K562 (cell line): ENCODE data around the gene MAP4K1. TPM values are rescaled to one million over a fixed set of nuclear protein-coding genes. Genes with fewer than 3 reads are reported as not detected.

Experiments
- ATAC-seq: fragments of 200-7000 bp; cut with Tn5 transposase; 3 replicates; pipeline ENCODE4 v1.9.1; 2020; ENCODE audit warnings: moderate library complexity
- BruUV-seq: library from RNA; stranded (reverse); fragments of 400-500 nt; replicated peaks from 2 replicates; lab custom pipeline; 2021; lab: Mats Ljungman, UMichigan
- CTCF ChIA-PET: fragments of 300-600 bp; formaldehyde crosslinking; extraction: SDS; loops from one replicate; lab custom pipeline; 2021; ENCODE audit warnings: low intra/inter-chr PET ratio; lab: Yijun Ruan, JAX
- POLR2A ChIA-PET: fragments of 300-600, 350-650 bp; sonication (Branson Sonifier 250); formaldehyde crosslinking; extraction: SDS; loops from one replicate; lab custom pipeline; 2021; ENCODE audit warnings: antibody characterized with exemption, inconsistent platforms; lab: Yijun Ruan, JAX
- DNase-seq, 4 experiments: peaks; one replicate each; pipeline versions ENCODE4 v3.0.0 to v3.0.0-alpha.2; 2011 to 2018; ENCODE audit warnings: low spot score in 3 of 4, mixed read lengths in 3 of 4; ENCODE audit errors: extremely low read depth in 1 of 4
- FAIRE-seq: peaks from 2 replicates; lab custom pipeline; 2011; peaks lifted over from hg19 to GRCh38; lab: Jason Lieb, UNC
- H2AFZ ChIP-seq: 2 replicates; pipeline ENCODE4 v1.6.0; 2011; ENCODE audit warnings: low read depth, low read length, control low read depth, inconsistent platforms
- H3K27ac ChIP-seq: fragments of 200-600 bp; 3 replicates; pipeline ENCODE4 v1.8.0; 2011; ENCODE audit warnings: low read depth, mild to moderate bottlenecking, control low read depth, inconsistent platforms, low read length, moderate library complexity, mixed read lengths; ENCODE audit errors: extremely low read depth
- H3K27me3 ChIP-seq, 2 experiments: fragments of 300-600 bp in 1 of 2; 2 replicates in 1 of 2; 3 replicates in 1 of 2; pipeline versions ENCODE4 v1.6.0 to v1.8.0; 2011; ENCODE audit warnings: inconsistent platforms in 2 of 2, low read length in 2 of 2, mild to moderate bottlenecking in 1 of 2, mixed read lengths in 1 of 2, moderate library complexity in 1 of 2; ENCODE audit not compliant: control insufficient read depth in 2 of 2, insufficient read depth in 2 of 2
- H3K36me3 ChIP-seq: fragments of 300-600 bp; 3 replicates; pipeline ENCODE4 v1.8.0; 2011; ENCODE audit warnings: mild to moderate bottlenecking, low read length, inconsistent platforms; ENCODE audit not compliant: control insufficient read depth, insufficient read depth
- H3K4me1 ChIP-seq, 2 experiments: fragments of 200-600 bp in 1 of 2; replicated peaks in 1 of 2; 2 replicates in 1 of 2; 3 replicates in 1 of 2; pipeline versions ENCODE4 v1.5.1 to v1.8.0; 2011; ENCODE audit warnings: inconsistent platforms in 2 of 2, low read length in 2 of 2, mild to moderate bottlenecking in 1 of 2, mixed read lengths in 1 of 2, moderate library complexity in 1 of 2; ENCODE audit not compliant: control insufficient read depth in 2 of 2, insufficient read depth in 2 of 2
- H3K4me2 ChIP-seq: 2 replicates; pipeline ENCODE4 v1.6.1; 2011; ENCODE audit warnings: low read length, control low read depth, inconsistent platforms, mixed read lengths; ENCODE audit not compliant: insufficient read depth
- H3K4me3 ChIP-seq: fragments of 200-600 bp; sonication (generic), shearing (Covaris generic); 2 replicates; pipeline ENCODE4 v1.5.1; 2016; ENCODE audit warnings: control low read depth, inconsistent platforms
- H3K79me2 ChIP-seq: fragments of 200-600 bp; 3 replicates; pipeline ENCODE4 v1.8.0; 2011; ENCODE audit warnings: low read length, inconsistent platforms; ENCODE audit not compliant: control insufficient read depth, insufficient read depth
- H3K9ac ChIP-seq, 2 experiments: 2 replicates each; pipeline versions ENCODE4 v1.6.0 to v1.6.1; 2011; ENCODE audit warnings: low read depth in 2 of 2, low read length in 2 of 2, control low read depth in 1 of 2, inconsistent platforms in 1 of 2, mild to moderate bottlenecking in 1 of 2, mixed read lengths in 1 of 2; ENCODE audit not compliant: insufficient read depth in 1 of 2
- H3K9me1 ChIP-seq: one replicate; pipeline ENCODE4 v1.6.0; 2011; ENCODE audit warnings: inconsistent platforms, mild to moderate bottlenecking, low read length, moderate library complexity; ENCODE audit not compliant: control insufficient read depth, insufficient read depth
- H3K9me3 ChIP-seq: replicated peaks from 2 replicates; pipeline ENCODE4 v1.5.1; 2011; ENCODE audit warnings: low read depth, low read length, inconsistent platforms; ENCODE audit not compliant: control insufficient read depth, insufficient read depth
- H4K20me1 ChIP-seq: replicated peaks from 2 replicates; pipeline ENCODE4 v1.6.1; 2011; ENCODE audit warnings: low read length, inconsistent platforms, mixed read lengths; ENCODE audit not compliant: control insufficient read depth, insufficient read depth
- ATF4 ChIP-seq: fragments of 450-650 bp; formaldehyde crosslinking; IDR thresholded peaks from 2 replicates; pipeline ENCODE4 v1.4.0; 2022; ENCODE audit warnings: mild to moderate bottlenecking, moderate library complexity
- BCOR ChIP-seq: fragments of 450-650 bp; IDR thresholded peaks from 2 replicates; pipeline ENCODE4 v1.6.1; 2016
- CUX1 ChIP-seq: fragments of 200-800 bp; sonication (Bioruptor generic); IDR thresholded peaks from 2 replicates; pipeline ENCODE4 v1.6.1; 2016; ENCODE audit warnings: missing genetic modification characterization, missing compliant biosample characterization
- GTF2F1 ChIP-seq: IDR thresholded peaks from 2 replicates; pipeline ENCODE4 v1.6.1; 2011; ENCODE audit warnings: low read depth, low read length, improper control_type of control experiment
- KDM5B ChIP-seq: fragments of 200-600 bp; sonication (generic); IDR thresholded peaks from 2 replicates; pipeline ENCODE4 v1.6.1; 2012; ENCODE audit warnings: low read depth, mild to moderate bottlenecking, moderate library complexity, low read length, control low read depth, inconsistent platforms; ENCODE audit not compliant: insufficient replicate concordance
- KHSRP ChIP-seq: fragments of 450-650 bp; IDR thresholded peaks from 2 replicates; pipeline ENCODE4 v1.6.1; 2017
- MTF1 ChIP-seq: fragments of 250-450 bp; sonication (Bioruptor Pico); IDR thresholded peaks from 2 replicates; pipeline ENCODE4 v1.9.0; 2021; ENCODE audit warnings: moderate library complexity, mild to moderate bottlenecking, inconsistent platforms, borderline replicate concordance
- SAP30 ChIP-seq: fragments of 200-600 bp; sonication (generic); IDR thresholded peaks from 2 replicates; pipeline ENCODE4 v1.6.1; 2012; ENCODE audit warnings: borderline replicate concordance, low read depth, mild to moderate bottlenecking, moderate library complexity, low read length, control low read depth, inconsistent platforms; ENCODE audit not compliant: insufficient read depth, poor library complexity, severe bottlenecking
- SMAD2 ChIP-seq: fragments of 150-350 bp; IDR thresholded peaks from 2 replicates; pipeline ENCODE4 v1.6.1; 2014; ENCODE audit warnings: low read depth, mild to moderate bottlenecking, low read length
- SMARCC2 ChIP-seq: fragments of 450-650 bp; IDR thresholded peaks from 2 replicates; pipeline ENCODE4 v1.6.1; 2017; ENCODE audit warnings: antibody characterized with exemption, moderate library complexity, mild to moderate bottlenecking, low read depth
- SMC3 ChIP-seq: conservative IDR thresholded peaks from 2 replicates; pipeline ENCODE4 v1.6.1; 2011; ENCODE audit warnings: low read depth, low read length, improper control_type of control experiment; ENCODE audit not compliant: insufficient read depth
- ZC3H8 ChIP-seq: fragments of 450-650 bp; IDR thresholded peaks from 2 replicates; pipeline ENCODE4 v1.6.1; 2017
- WGBS: fragments of 100-300 bp; shearing (Covaris generic); methylation state at CpG from one replicate; pipeline ENCODE4 v1.1.6; 2016; ENCODE audit warnings: low coverage, mixed read lengths; ENCODE audit not compliant: insufficient coverage; ENCODE audit errors: missing lambda C conversion rate; 5-methylcytosine and 5-hydroxymethylcytosine counted together
- in situ Hi-C: fragments of 300-500 bp; cut with MboI; formaldehyde crosslinking; loops from 4 replicates; pipeline ENCODE4 v1.15.0; 2018; ENCODE audit warnings: inconsistent platforms, mixed read lengths
- intact Hi-C: fragments of 100-400 bp; cut with micrococcal nuclease; formaldehyde crosslinking; loops from 2 replicates; pipeline ENCODE4 v1.14.2; 2022
- polyA plus RNA-seq, 8 experiments: library from polyadenylated mRNA; depleted of rRNA in 4 of 8; stranded (reverse) in 5 of 8; unstranded in 3 of 8; fragments of >200 nt; fragmentation: Nextera tagmentation in 2 of 8; fragmentation: Illumina TruSeq in 1 of 8; extraction: Ambion mirVana in 2 of 8; extraction: Trizol in 1 of 8; gene quantifications; 2 replicates each; pipeline versions ENCODE4 v1.2.1 to v1.2.3, GENCODE V29; 2011 to 2014; ENCODE audit warnings: inconsistent platforms in 1 of 8, missing spikeins in 1 of 8
- total RNA-seq, 7 experiments: library from RNA; depleted of rRNA in 6 of 7; stranded (reverse); fragments of >200 nt in 6 of 7; fragmentation: Illumina TruSeq in 2 of 7; extraction: Trizol in 2 of 7; gene quantifications; 2 replicates each; pipeline versions ENCODE4 v1.2.1 to v1.2.3, GENCODE V29; 2011 to 2021; ENCODE audit warnings: low replicate concordance in 1 of 7
- TF ChIP-seq, protein P1 (sequence below): sonication (generic); formaldehyde crosslinking; IDR thresholded peaks from 2 replicates; pipeline ENCODE4 v1.8.0; 2022; ENCODE audit warnings: mild to moderate bottlenecking, low read depth, missing genetic modification reagents

Gene MAP4K1
- total and polyA plus RNA-seq, 9 of the 15 experiments (the other 6 are each of a cell fraction or from before 2014, with no cell fraction given) = 0.14 to 3.2 (median 0.73) TPM; not detected in 1

DNA sequence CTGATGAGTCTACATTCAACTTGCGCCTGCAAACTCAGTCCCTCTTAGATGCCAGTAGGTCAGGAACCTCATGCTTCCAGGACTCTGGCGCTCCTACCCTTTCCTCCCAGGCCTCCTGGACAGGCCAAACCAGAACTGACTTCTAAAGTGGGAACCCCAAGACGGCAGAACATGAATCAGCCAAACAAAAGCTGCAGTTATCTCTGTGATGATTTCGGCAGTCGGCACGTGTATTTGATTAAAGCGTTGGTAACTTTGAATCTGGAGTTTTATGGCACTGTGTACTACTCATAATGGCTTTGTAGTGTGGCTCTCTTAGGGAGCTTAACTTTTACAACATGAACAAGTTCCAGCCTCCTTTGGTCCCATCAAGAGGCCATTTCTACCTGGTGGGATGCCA lies 43.4 kb upstream of the MAP4K1 start:
- H3K27me3 ChIP-seq = no peaks in the 10 kb centered on the region
- peaks cover 9% of the 10 kb centered on the region for H3K9me1 ChIP-seq
- no peak overlapping the region for H3K9ac ChIP-seq
- ChIA-PET POLR2A (interaction anchor here (2.9 to 5.2 kb wide), 2 partner anchors 10 to 14 kb away, joined by 18 to 31 read pairs; no protein-coding TSS in a partner anchor), CTCF (no interaction called here)
- intact Hi-C loops (no loop called here), in situ Hi-C loops (no loop called here)
- peaks cover 97% of the 10 kb centered on the region for H3K79me2 ChIP-seq
- peaks cover 63% of the 10 kb centered on the region for H4K20me1 ChIP-seq
- H2AFZ ChIP-seq = no peak overlapping the region
- DNase-seq = no peak
- no peaks in the 10 kb centered on the region for H3K9me3 ChIP-seq
- WGBS = 63% methylated on average over 7 of the region's 7 CpGs
- no peak overlapping the region for H3K4me2 ChIP-seq
- no peak for ATAC-seq
- H3K27ac ChIP-seq = no peak overlapping the region; the same call in 2 of the 3 replicates
- H3K36me3 ChIP-seq = peaks cover 68% of the 10 kb centered on the region
- no peak for FAIRE-seq
- peaks cover 37 to 72% of the 10 kb centered on the region in 2 experiments for H3K4me1 ChIP-seq
- H3K4me3 ChIP-seq = no peak overlapping the region
- BruUV-seq = no TSS peak
- TF ChIP-seq BCOR (no peak), KHSRP (no peak), SMC3 (no peak), ATF4 (CRISPR knock-in tag) (no peak), MTF1 (CRISPR knock-in tag) (no peak), KDM5B (no peak), SMAD2 (no peak), GTF2F1 (no peak), CUX1 (CRISPR knock-in tag) (no peak), SAP30 (no peak), SMARCC2 (no peak), ZC3H8 (no peak)
- TF ChIP-seq, protein P1, sequence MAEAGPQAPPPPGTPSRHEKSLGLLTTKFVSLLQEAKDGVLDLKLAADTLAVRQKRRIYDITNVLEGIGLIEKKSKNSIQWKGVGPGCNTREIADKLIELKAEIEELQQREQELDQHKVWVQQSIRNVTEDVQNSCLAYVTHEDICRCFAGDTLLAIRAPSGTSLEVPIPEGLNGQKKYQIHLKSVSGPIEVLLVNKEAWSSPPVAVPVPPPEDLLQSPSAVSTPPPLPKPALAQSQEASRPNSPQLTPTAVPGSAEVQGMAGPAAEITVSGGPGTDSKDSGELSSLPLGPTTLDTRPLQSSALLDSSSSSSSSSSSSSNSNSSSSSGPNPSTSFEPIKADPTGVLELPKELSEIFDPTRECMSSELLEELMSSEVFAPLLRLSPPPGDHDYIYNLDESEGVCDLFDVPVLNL = no peak
